Memory B cell (primary cell): ENCODE measurements around the gene KCNAB1.

Source experiments
- ATAC-seq: fragments of 150-1000 bp; cut with Tn5 transposase; 2 replicates; pipeline ENCODE4 v1.10.0; 2021; ENCODE audit warnings: low read depth, mild to moderate bottlenecking, moderate library complexity
- DNase-seq, 2 donors: peaks; one replicate each; pipeline ENCODE4 v3.0.0; 2022; ENCODE audit warnings: low spot score in 2 of 2
- H3K27ac Mint-ChIP-seq: one replicate; pipeline ENCODE4 v1.8.0; 2022; ENCODE audit warnings: mild to moderate bottlenecking, moderate library complexity, mixed read lengths
- H3K27me3 Mint-ChIP-seq: one replicate; pipeline ENCODE4 v1.8.0; 2022; ENCODE audit warnings: mixed read lengths
- H3K36me3 Mint-ChIP-seq: one replicate; pipeline ENCODE4 v1.8.0; 2022; ENCODE audit warnings: mild to moderate bottlenecking, mixed read lengths
- H3K4me1 Mint-ChIP-seq: one replicate; pipeline ENCODE4 v1.8.0; 2022; ENCODE audit warnings: mixed read lengths
- H3K4me3 Mint-ChIP-seq: one replicate; pipeline ENCODE4 v1.8.0; 2022; ENCODE audit warnings: mild to moderate bottlenecking, moderate library complexity, mixed read lengths
- H3K9me3 Mint-ChIP-seq: one replicate; pipeline ENCODE4 v1.8.0; 2022; ENCODE audit warnings: mixed read lengths

Gene KCNAB1

GRCh38 chr3:156413293-156413892 is 293.0 kb downstream of the KCNAB1 start:
- H3K36me3 Mint-ChIP-seq = peaks cover 4% of the 10 kb centered on the region
- no peak overlapping the region for H3K27ac Mint-ChIP-seq
- DNase-seq (no peak), ATAC-seq (no peak)
- H3K9me3 Mint-ChIP-seq = peaks cover 3% of the 10 kb centered on the region
- H3K4me1 Mint-ChIP-seq = no peaks in the 10 kb centered on the region
- no peak overlapping the region for H3K4me3 Mint-ChIP-seq
- peaks cover 11% of the 10 kb centered on the region for H3K27me3 Mint-ChIP-seq

GRCh38 chr3:156416846-156417558 is 296.6 kb downstream of the KCNAB1 start:
- no peak overlapping the region for H3K27ac Mint-ChIP-seq
- H3K36me3 Mint-ChIP-seq = peaks cover 4% of the 10 kb centered on the region
- H3K27me3 Mint-ChIP-seq = peaks cover 10% of the 10 kb centered on the region
- no peak overlapping the region for H3K4me3 Mint-ChIP-seq
- peaks cover 3% of the 10 kb centered on the region for H3K9me3 Mint-ChIP-seq
- no peaks in the 10 kb centered on the region for H3K4me1 Mint-ChIP-seq
- ATAC-seq = no peak
- no peak for DNase-seq

DNA sequence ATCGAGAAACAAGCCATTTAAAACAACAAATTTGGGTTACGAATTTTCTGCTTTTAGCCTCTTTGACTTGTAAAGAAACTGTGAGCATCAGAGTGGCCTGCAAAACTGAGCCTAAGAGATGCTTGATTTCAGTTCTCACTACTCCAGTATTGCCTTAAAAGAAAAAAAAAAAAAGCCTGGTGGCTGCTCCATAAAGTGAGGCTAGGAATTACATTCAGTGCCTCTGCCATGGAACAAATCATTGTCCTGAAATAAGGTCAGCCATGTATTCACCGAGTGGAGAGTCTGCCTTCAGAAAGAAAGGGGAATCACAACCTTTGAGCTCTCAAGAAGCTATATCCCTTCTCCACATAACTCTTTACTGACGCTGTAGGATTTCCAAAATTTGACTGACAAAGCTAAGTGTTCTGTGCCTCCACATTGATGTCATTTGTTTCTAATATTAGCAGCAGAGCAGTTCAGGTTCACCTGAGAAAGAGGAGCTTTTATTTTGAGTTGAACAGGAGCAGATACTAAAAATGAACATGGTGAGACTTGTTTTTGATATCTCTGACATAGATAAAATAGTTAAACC is 297.3 kb downstream of the KCNAB1 start:
- no peak overlapping the region for H3K27ac Mint-ChIP-seq
- H3K36me3 Mint-ChIP-seq = peaks cover 4% of the 10 kb centered on the region
- H3K4me3 Mint-ChIP-seq = no peak overlapping the region
- peaks cover 8% of the 10 kb centered on the region for H3K27me3 Mint-ChIP-seq
- ATAC-seq (no peak), DNase-seq (no peak)
- H3K9me3 Mint-ChIP-seq = peaks cover 3% of the 10 kb centered on the region
- no peaks in the 10 kb centered on the region for H3K4me1 Mint-ChIP-seq

- DNase-seq (no peak), ATAC-seq (no peak)
- Mint-ChIP-seq H3K27ac (no peak overlapping the region), H3K4me3 (no peak overlapping the region), H3K27me3 (peaks cover 8% of the 10 kb centered on the region), H3K4me1 (no peaks in the 10 kb centered on the region), H3K36me3 (peaks cover 4% of the 10 kb centered on the region), H3K9me3 (peaks cover 3% of the 10 kb centered on the region)
These were observed 298.1 kb downstream of the KCNAB1 start for GRCh38 chr3:156418428-156418827.

- H3K9me3 Mint-ChIP-seq = no peaks in the 10 kb centered on the region
- no peaks in the 10 kb centered on the region for H3K36me3 Mint-ChIP-seq
- no peak for DNase-seq
- no peak for ATAC-seq
- peaks cover 3% of the 10 kb centered on the region for H3K4me1 Mint-ChIP-seq
- H3K27ac Mint-ChIP-seq = no peak overlapping the region
- H3K4me3 Mint-ChIP-seq = no peak overlapping the region
- H3K27me3 Mint-ChIP-seq = peaks cover 4% of the 10 kb centered on the region
These were observed 301.2 kb downstream of the KCNAB1 start for GRCh38 chr3:156421534-156421933.

DNA sequence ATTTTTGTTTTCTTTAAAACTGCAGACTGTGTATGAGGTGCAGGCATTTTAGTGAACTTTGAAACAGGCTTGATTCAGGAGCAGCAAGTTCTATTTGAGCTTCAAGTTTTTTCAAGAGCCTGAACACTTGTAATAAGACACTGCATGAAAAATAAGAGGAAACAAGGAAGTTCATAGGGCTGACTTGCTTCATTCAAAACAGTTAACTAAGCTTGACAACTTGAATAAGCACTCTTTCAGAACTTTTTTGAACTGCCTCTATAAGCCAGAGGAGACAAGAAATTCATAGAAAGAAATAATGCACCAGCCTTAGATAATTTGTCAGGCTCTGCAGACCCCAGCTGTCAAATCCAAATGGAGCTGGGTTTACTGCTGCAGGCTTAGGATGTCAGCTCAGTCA is 304.4 kb downstream of the KCNAB1 start:
- H3K36me3 Mint-ChIP-seq = no peaks in the 10 kb centered on the region
- H3K4me1 Mint-ChIP-seq = peaks cover 3% of the 10 kb centered on the region
- DNase-seq (no peak), ATAC-seq (no peak)
- H3K9me3 Mint-ChIP-seq = no peaks in the 10 kb centered on the region
- H3K27ac Mint-ChIP-seq = no peak overlapping the region
- no peak overlapping the region for H3K4me3 Mint-ChIP-seq
- H3K27me3 Mint-ChIP-seq = peaks cover 7% of the 10 kb centered on the region

- Mint-ChIP-seq H3K9me3 (no peaks in the 10 kb centered on the region), H3K27me3 (peaks cover 8% of the 10 kb centered on the region), H3K27ac (no peak overlapping the region), H3K4me1 (peaks cover 3% of the 10 kb centered on the region), H3K4me3 (no peak overlapping the region), H3K36me3 (no peaks in the 10 kb centered on the region)
- ATAC-seq = no peak
- DNase-seq = no peak
These were observed 305.3 kb downstream of the KCNAB1 start for GRCh38 chr3:156425651-156426050.

- Mint-ChIP-seq H3K4me1 (peaks cover 3% of the 10 kb centered on the region), H3K27ac (no peak overlapping the region)
- ATAC-seq = no peak
These were observed 308.7 kb downstream of the KCNAB1 start for GRCh38 chr3:156429125-156429524.

GRCh38 chr3:156431334-156432124 is 311.2 kb downstream of the KCNAB1 start:
- DNase-seq (no peak), ATAC-seq (no peak)
- H3K36me3 Mint-ChIP-seq = no peaks in the 10 kb centered on the region
- peaks cover 11% of the 10 kb centered on the region for H3K27me3 Mint-ChIP-seq
- no peak overlapping the region for H3K4me3 Mint-ChIP-seq
- H3K4me1 Mint-ChIP-seq = no peaks in the 10 kb centered on the region
- no peaks in the 10 kb centered on the region for H3K9me3 Mint-ChIP-seq
- no peak overlapping the region for H3K27ac Mint-ChIP-seq

More at GRCh38 chr3:156429125-156429524, 308.7 kb downstream of the KCNAB1 start:
- no peaks in the 10 kb centered on the region for H3K9me3 Mint-ChIP-seq
- H3K27me3 Mint-ChIP-seq = peaks cover 11% of the 10 kb centered on the region
- no peaks in the 10 kb centered on the region for H3K36me3 Mint-ChIP-seq
- no peak overlapping the region for H3K4me3 Mint-ChIP-seq
- DNase-seq = no peak

DNA sequence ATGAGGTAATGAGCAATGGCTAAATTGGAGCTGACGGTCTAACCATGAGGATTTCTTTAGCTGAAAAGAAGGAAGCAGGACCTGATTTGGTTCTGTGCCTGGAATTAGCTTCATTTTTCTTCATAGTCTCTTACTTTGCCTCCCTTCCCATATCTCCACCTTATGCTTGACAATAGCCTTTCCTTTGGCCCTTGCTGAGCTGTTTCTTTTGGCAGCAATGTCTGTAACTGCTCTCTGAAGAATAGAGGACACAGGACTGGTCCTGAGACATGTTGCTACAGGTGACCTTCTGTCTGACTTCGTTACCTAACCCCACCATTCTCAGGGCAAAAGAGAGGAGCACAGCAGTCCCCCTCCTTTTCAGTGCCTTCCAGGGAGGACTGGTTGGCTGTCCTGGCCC is 312.2 kb downstream of the KCNAB1 start:
- DNase-seq = no peak
- no peak for ATAC-seq
- H3K4me1 Mint-ChIP-seq = no peaks in the 10 kb centered on the region
- no peak overlapping the region for H3K4me3 Mint-ChIP-seq
- no peaks in the 10 kb centered on the region for H3K36me3 Mint-ChIP-seq
- H3K27me3 Mint-ChIP-seq = peaks cover 9% of the 10 kb centered on the region
- H3K27ac Mint-ChIP-seq = no peak overlapping the region
- H3K9me3 Mint-ChIP-seq = no peaks in the 10 kb centered on the region

- Mint-ChIP-seq H3K27ac (no peak overlapping the region), H3K27me3 (peaks cover 11% of the 10 kb centered on the region), H3K4me1 (no peaks in the 10 kb centered on the region), H3K36me3 (no peaks in the 10 kb centered on the region), H3K4me3 (no peak overlapping the region), H3K9me3 (no peaks in the 10 kb centered on the region)
- no peak for ATAC-seq
- DNase-seq = no peak
These were observed 312.8 kb downstream of the KCNAB1 start for GRCh38 chr3:156433138-156433537.

DNA sequence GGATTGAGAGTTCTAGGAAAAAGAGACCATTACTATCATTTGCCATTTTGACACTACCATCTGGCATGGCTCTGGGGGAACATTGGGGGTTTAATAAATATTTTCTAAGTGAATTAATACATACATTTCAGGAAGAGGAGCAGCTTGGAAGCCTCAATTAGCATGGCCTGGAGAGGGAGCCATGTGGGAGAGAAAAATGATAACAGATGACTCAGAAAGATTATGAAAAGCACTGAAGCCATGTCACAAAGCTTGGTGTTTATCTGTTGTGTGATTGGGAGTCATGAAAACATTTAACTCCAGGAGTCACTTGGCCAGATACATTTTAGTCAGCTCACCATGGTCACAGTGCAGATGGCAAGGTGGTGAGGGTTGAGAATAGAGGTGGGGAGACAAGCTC is 313.5 kb downstream of the KCNAB1 start:
- DNase-seq = no peak
- Mint-ChIP-seq H3K36me3 (no peaks in the 10 kb centered on the region), H3K9me3 (no peaks in the 10 kb centered on the region), H3K27ac (no peak overlapping the region), H3K4me3 (no peak overlapping the region), H3K27me3 (peaks cover 11% of the 10 kb centered on the region), H3K4me1 (no peaks in the 10 kb centered on the region)
- ATAC-seq = no peak

DNA sequence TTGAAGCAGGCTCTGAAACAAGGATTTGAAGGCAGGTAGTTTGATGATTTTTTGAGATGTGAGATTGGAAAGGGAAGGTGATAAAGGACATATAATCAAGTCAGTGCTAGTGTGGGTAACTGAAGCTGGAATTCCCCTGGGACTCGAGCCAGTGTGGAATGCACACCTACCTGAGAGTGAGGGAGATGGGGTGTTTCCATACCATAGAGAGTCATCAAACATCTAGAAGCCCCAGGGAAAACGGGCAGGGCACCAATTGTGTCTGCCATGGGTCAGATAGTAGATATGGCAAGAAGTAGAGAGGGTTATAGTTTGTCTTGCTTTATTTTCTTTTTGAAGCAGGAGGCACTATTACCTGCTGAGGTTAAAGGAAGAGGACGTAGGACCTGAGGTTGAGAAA is 314.5 kb downstream of the KCNAB1 start:
- no peak overlapping the region for H3K4me3 Mint-ChIP-seq
- peaks cover 17% of the 10 kb centered on the region for H3K27me3 Mint-ChIP-seq
- no peaks in the 10 kb centered on the region for H3K9me3 Mint-ChIP-seq
- H3K36me3 Mint-ChIP-seq = no peaks in the 10 kb centered on the region
- ATAC-seq (no peak), DNase-seq (no peak)
- no peaks in the 10 kb centered on the region for H3K4me1 Mint-ChIP-seq
- H3K27ac Mint-ChIP-seq = no peak overlapping the region

DNA sequence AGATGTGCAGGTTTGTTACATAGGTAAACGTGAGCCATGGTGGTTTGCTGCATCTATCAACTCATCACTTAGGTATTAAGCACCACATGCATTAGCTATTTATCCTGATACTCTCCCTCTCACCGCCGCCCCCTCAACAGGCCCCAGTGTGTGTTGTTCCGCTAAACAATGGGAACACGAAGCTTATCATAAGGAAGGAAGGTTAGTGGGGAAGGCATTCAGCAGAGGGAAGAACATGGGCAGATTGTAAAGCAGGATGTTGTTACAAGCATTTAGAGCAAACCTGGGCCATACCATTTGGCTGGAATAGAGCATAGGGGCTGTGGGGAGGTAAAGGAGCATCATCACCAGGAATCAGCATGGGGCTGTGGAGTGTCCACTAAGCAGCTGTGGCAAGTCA is 322.7 kb downstream of the KCNAB1 start:
- Mint-ChIP-seq H3K9me3 (no peaks in the 10 kb centered on the region), H3K27me3 (peaks cover 8% of the 10 kb centered on the region), H3K4me3 (no peak overlapping the region)

More for the DNA sequence above, 322.7 kb downstream of the KCNAB1 start:
- no peaks in the 10 kb centered on the region for H3K36me3 Mint-ChIP-seq
- ATAC-seq = no peak
- no peak overlapping the region for H3K27ac Mint-ChIP-seq
- peaks cover 6% of the 10 kb centered on the region for H3K4me1 Mint-ChIP-seq
- no peak for DNase-seq
